Mucosa of descending colon (tissue), 3 donors: ENCODE results near the gene G0S2. TPM values are rescaled to one million over a fixed set of nuclear protein-coding genes. Genes with fewer than 3 reads are reported as not detected.

Source experiments
- ATAC-seq: fragments of 200-7000 bp; cut with Tn5 transposase; one replicate; pipeline ENCODE4 v1.9.1; 2020; ENCODE audit warnings: mild to moderate bottlenecking, moderate library complexity
- DNase-seq, 3 donors: peaks; one replicate each; pipeline ENCODE4 v3.0.0-alpha.2; 2020
- H3K36me3 ChIP-seq: fragments of 200-600 bp; one replicate; pipeline ENCODE4 v1.8.0; 2021; ENCODE audit warnings: low read depth, mild to moderate bottlenecking
- H3K4me1 ChIP-seq: fragments of 200-600 bp; one replicate; pipeline ENCODE4 v1.8.0; 2021; ENCODE audit warnings: low read depth, mild to moderate bottlenecking
- H3K4me3 ChIP-seq: fragments of 200-600 bp; one replicate; pipeline ENCODE4 v1.8.0; 2021; ENCODE audit warnings: mild to moderate bottlenecking
- H3K9me3 ChIP-seq: fragments of 200-600 bp; one replicate; pipeline ENCODE4 v1.8.0; 2021; ENCODE audit warnings: mild to moderate bottlenecking
- CTCF ChIP-seq: fragments of 200-600 bp; IDR thresholded peaks from one replicate; pipeline ENCODE4 v1.8.0; 2022; ENCODE audit warnings: antibody characterized with exemption, mild to moderate bottlenecking
- intact Hi-C, 2 donors: fragments of 100-400 bp; cut with DNase I in 1 of 2; cut with micrococcal nuclease in 1 of 2; formaldehyde crosslinking; loops; one replicate each; pipeline versions ENCODE4 v1.11.0 to v1.11.1; 2022; cut with DNase I, micrococcal nuclease
- total RNA-seq, 3 donors: library from RNA; stranded (reverse); fragmentation: NEBNext Ultra II Directional in 2 of 3; extraction: Animal tissue kit (Norgen Biotek cat#: 25700) in 2 of 3; gene quantifications; one replicate each; pipeline versions ENCODE4 v1.2.1 to v1.2.4, GENCODE V29; 2021 to 2023
- donor health status: DM: no; HTN: no; CAD: no; lungs with moderate emphysema.
- donor health status: DM: no; HTN: no; CAD: no.
- donor health status: DM: no; HTN: yes; CAD: no.

The G0S2 gene
- total RNA-seq, 3 donors from 2014 or later = 5.8 to 13.5 (median 9.0) TPM

- no peak for TF ChIP-seq CTCF
- H3K4me1 ChIP-seq = no peaks in the 10 kb centered on the region
- H3K36me3 ChIP-seq = no peaks in the 10 kb centered on the region
- H3K4me3 ChIP-seq = no peak overlapping the region
- no peaks in the 10 kb centered on the region for H3K9me3 ChIP-seq
- DNase-seq = no peak
- intact Hi-C loops = no loop called here
- ATAC-seq = no peak
These were observed 31.4 kb downstream of the G0S2 start for GRCh38 chr1:209706622-209707021.

GRCh38 chr1:209707308-209707707 is 32.1 kb downstream of the G0S2 start:
- TF ChIP-seq CTCF = no peak
- no peaks in the 10 kb centered on the region for H3K36me3 ChIP-seq
- ATAC-seq = no peak
- no peaks in the 10 kb centered on the region for H3K4me1 ChIP-seq
- DNase-seq = no peak
- intact Hi-C loops = no loop called here
- H3K4me3 ChIP-seq = no peak overlapping the region
- no peaks in the 10 kb centered on the region for H3K9me3 ChIP-seq

- no peak for DNase-seq
- no peak for ATAC-seq
- no peaks in the 10 kb centered on the region for H3K9me3 ChIP-seq
- no peak overlapping the region for H3K4me3 ChIP-seq
- H3K4me1 ChIP-seq = no peaks in the 10 kb centered on the region
- no peak for TF ChIP-seq CTCF
- intact Hi-C loops = no loop called here
- H3K36me3 ChIP-seq = no peaks in the 10 kb centered on the region
These were observed 33.1 kb downstream of the G0S2 start for GRCh38 chr1:209708297-209708696.

- ATAC-seq = no peak
- Histone ChIP-seq H3K36me3 (no peaks in the 10 kb centered on the region), H3K9me3 (no peaks in the 10 kb centered on the region), H3K4me3 (no peak overlapping the region), H3K4me1 (no peaks in the 10 kb centered on the region)
- DNase-seq = no peak
- TF ChIP-seq CTCF = no peak
- intact Hi-C loops = no loop called here
These were observed 34.9 kb downstream of the G0S2 start for GRCh38 chr1:209710093-209710492.

GRCh38 chr1:209710847-209711246 is 35.6 kb downstream of the G0S2 start:
- DNase-seq = no peak
- intact Hi-C loops = no loop called here
- TF ChIP-seq CTCF = no peak
- ATAC-seq = no peak
- no peak overlapping the region for H3K4me3 ChIP-seq
- no peaks in the 10 kb centered on the region for H3K36me3 ChIP-seq
- H3K9me3 ChIP-seq = no peaks in the 10 kb centered on the region
- no peaks in the 10 kb centered on the region for H3K4me1 ChIP-seq

- DNase-seq (no peak), ATAC-seq (no peak)
- intact Hi-C loops = no loop called here
- no peak for TF ChIP-seq CTCF
- Histone ChIP-seq H3K4me1 (no peaks in the 10 kb centered on the region), H3K9me3 (no peaks in the 10 kb centered on the region), H3K4me3 (no peak overlapping the region), H3K36me3 (no peaks in the 10 kb centered on the region)
These were observed 39.1 kb downstream of the G0S2 start for GRCh38 chr1:209714338-209714737.
